ENCODE measurements around the gene PAPPA.

PAPPA gene

DNA sequence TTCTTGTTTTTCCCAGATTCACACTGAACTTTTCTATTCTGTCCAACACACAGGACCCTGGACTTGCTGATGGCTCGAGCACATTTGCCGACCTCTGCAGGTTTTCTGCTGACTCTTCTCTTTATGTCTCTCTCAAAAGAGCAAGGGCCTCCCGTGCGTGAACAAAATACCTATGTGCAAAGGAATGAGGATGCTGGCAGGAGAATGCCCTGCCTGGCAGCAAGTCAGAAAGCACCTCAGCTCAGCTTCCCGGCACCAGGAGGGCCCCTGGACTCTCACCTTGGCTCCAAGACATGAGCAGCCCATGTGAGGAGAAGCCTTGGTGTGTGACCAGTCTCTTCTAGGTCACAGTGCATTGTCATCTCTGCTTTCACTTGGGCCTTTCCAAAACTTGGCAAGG lies 36.1 kb downstream of the PAPPA start:
- ChIA-PET POLR2A (no interaction called here), CTCF (interaction anchor here (0.7 to 1.6 kb wide), 2 partner anchors 16 to 21 kb away, joined by 3 read pairs; no protein-coding TSS in a partner anchor)
- TF ChIP-seq, protein P1, sequence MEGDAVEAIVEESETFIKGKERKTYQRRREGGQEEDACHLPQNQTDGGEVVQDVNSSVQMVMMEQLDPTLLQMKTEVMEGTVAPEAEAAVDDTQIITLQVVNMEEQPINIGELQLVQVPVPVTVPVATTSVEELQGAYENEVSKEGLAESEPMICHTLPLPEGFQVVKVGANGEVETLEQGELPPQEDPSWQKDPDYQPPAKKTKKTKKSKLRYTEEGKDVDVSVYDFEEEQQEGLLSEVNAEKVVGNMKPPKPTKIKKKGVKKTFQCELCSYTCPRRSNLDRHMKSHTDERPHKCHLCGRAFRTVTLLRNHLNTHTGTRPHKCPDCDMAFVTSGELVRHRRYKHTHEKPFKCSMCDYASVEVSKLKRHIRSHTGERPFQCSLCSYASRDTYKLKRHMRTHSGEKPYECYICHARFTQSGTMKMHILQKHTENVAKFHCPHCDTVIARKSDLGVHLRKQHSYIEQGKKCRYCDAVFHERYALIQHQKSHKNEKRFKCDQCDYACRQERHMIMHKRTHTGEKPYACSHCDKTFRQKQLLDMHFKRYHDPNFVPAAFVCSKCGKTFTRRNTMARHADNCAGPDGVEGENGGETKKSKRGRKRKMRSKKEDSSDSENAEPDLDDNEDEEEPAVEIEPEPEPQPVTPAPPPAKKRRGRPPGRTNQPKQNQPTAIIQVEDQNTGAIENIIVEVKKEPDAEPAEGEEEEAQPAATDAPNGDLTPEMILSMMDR (IDR thresholded peaks at IDR 0.05; ENCODE audit: control extremely low read depth, extremely low read depth, low read depth, missing control alignments) = no peak
- DNase-seq (ENCODE audit: extremely low spot score) = no peak

DNA sequence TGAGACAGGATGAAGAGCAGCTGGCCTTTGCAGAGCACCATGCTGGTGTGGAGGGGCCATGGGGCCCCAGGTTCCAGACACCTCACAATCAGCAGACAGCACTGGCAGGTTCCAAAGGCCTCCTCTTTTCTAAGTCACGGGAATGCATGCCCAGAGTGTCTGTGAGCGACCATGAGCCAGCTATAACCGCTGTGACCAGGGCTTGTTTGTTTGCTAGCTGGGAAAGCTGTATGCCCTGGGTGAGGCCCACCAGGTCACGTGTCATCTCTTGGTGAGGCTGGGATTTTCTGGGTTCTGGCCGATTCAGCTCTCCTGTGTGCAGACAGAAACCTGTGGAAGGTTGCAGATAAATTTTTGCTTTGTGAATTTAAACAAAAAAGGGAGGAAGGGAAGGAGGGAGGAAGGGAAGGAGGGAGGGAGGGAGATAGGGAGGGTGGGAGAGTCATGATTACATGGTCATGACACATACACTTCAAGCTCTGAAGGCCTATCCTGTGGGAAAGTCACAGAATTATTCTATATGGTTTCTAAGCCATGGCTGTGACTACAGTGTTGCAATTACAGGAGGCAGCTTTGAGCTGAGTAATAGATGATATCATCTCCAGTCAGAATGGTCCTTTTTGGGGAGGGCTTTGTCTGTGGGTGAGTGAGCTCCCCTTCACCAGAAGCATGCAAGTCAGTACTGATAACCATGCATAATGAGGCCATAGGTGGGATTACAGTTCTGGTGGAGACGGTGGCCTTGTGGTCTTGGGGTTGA lies 37.2 kb downstream of the PAPPA start:
- no peak for DNase-seq (ENCODE audit: extremely low spot score)
- ChIA-PET POLR2A (interaction anchor here (0.6 kb wide), 1 partner anchor 1571 kb away, joined by 6 read pairs; no protein-coding TSS in a partner anchor), CTCF (interaction anchor here (1.6 kb wide), 1 partner anchor 9 kb away, joined by 3 read pairs; no protein-coding TSS in a partner anchor)
- TF ChIP-seq, protein P1 (IDR thresholded peaks at IDR 0.05; ENCODE audit: control extremely low read depth, extremely low read depth, low read depth, missing control alignments) = no peak

DNA sequence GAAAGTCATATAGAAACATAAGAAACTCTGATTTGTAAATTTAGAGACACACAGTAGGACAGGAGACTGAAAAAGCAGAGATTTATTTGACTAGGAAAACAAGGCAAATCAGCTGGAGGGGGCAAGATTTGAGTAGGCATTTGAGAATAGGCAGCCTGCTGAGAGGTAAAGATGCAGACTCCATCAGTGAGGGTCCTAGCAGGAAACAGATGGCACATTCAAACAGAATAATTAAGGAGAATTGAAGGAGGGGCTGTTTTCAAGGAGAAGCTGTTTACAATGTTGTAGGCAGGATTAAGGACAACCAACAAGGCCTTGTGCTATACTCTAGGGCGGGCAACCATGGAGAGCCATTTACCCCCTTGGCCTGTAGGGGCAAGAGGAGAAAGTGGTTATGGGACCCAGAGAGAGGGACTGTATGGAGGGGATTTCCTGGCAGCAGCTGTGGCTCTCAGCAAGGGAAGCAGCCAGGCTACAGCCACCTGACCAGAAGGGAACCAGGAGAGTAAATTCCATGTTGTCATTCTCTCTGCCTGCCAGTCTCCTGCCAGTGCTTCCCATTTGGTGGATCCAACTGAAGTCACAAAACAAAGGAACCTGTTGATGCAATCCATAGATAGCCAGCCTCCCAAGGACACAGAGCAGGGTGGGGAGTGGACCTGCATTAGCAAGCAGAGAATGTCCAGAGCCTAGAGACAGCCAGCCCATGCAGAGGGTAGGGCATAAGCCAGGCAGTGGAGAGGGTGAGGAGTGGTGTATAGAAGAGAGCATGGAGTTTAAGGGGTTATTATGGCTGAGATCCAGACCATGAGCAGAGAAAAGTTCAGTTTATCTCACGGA lies 38.2 kb downstream of the PAPPA start:
- DNase-seq (ENCODE audit: extremely low spot score) = no peak
- ChIA-PET CTCF (interaction anchor here (1.6 kb wide), 1 partner anchor 8 kb away, joined by 3 read pairs; no protein-coding TSS in a partner anchor), POLR2A (no interaction called here)
- TF ChIP-seq, protein P1 (IDR thresholded peaks at IDR 0.05; ENCODE audit: control extremely low read depth, extremely low read depth, low read depth, missing control alignments) = no peak

DNA sequence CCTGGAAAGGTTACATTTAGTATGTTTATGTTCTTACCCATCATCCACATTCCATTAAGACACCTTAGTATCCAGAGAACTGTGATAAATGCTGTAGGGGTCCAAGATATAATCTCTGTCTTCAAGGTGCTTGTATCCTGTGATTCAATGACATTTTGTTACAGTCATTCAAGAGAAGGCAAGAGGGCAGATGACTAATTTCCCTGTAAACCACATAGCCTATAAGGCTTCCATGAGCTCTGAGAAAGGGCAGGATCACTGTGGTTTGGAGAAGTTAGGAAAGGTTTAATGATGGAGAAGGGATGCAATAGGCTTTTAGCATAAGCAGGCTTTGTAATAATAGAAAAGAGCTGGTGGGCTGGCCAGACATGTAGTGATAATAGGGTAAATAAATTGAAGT lies 40.0 kb downstream of the PAPPA start:
- DNase-seq (ENCODE audit: extremely low spot score) = no peak
- TF ChIP-seq, protein P1 (IDR thresholded peaks at IDR 0.05; ENCODE audit: control extremely low read depth, extremely low read depth, low read depth, missing control alignments) = no peak
- POLR2A ChIA-PET = no interaction called here
- CTCF ChIA-PET = interaction anchor here (1.2 kb wide), 1 partner anchor 10 kb away, joined by 3 read pairs; no protein-coding TSS in a partner anchor

DNA sequence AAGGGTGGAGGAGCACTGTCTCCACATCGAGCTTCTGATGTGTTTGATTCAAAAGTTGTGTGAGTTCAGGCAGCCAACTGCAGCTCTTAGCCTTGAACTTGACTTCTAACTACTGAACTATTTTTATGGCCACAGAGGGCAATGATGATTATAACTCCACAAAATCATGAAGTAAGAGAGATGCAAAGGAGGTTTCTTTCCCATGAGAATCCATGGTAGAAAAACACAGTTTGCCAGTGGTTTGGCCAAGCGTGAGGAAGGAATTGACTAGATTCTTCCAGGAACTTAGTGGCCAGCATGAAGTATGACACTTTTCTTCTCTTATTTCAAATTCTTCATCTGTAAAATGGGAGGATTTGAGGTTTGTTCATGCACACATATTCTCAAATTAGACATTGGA lies 43.2 kb downstream of the PAPPA start:
- TF ChIP-seq, protein P1 (IDR thresholded peaks at IDR 0.05; ENCODE audit: control extremely low read depth, extremely low read depth, low read depth, missing control alignments) = no peak
- ChIA-PET CTCF (no interaction called here), POLR2A (no interaction called here)
- DNase-seq (ENCODE audit: extremely low spot score) = no peak

DNA sequence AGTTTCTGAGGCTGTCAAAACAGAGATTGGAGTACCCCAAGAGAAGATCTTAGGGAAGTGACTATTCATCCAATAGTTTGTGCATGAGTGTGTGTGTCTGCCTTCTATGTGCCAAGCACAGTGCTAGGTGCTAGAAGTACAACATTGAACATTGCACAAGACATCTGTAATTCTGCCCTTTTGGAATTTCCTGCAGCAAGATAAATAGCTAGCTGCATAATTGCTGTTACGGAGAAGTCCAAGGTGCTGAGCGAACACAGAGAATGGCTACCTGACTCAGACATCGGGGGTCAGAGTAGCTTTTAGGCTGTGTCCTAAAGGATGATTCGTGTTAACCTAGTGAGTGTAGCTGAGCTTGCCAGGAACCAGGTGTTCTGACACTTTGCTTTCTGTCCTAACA lies 44.8 kb downstream of the PAPPA start:
- ChIA-PET POLR2A (no interaction called here), CTCF (no interaction called here)
- TF ChIP-seq, protein P1 (IDR thresholded peaks at IDR 0.05; ENCODE audit: control extremely low read depth, extremely low read depth, low read depth, missing control alignments) = no peak
- no peak for DNase-seq (ENCODE audit: extremely low spot score)

All from GM10248 (cell line).